Natural killer cell treated with Interleukin-12 subunit alpha and Interleukin-12 subunit beta and Interleukin-15 and Interleukin-18, amount 100 ng/mL, for 72 hours (primary cell): ENCODE data around the gene DHX30. TPM values are rescaled to one million over a fixed set of nuclear protein-coding genes. Genes with fewer than 3 reads are reported as not detected.
"Not testable (repeated sequence)": the region's sequence is repeated elsewhere in the genome, so short reads cannot be mapped to it uniquely, and the experiment has no call there.

Source experiments
- ATAC-seq, 2 donors: fragments of 150-1000 bp; cut with Tn5 transposase in 1 of 2; sonication (Bioruptor Pico), chemical (Tn5 transposase) in 1 of 2; 2 replicates each; pipeline ENCODE4 v1.10.0; 2021
- DNase-seq: peaks from one replicate; pipeline ENCODE4 v3.0.0; 2022; ENCODE audit warnings: low spot score
- H3K27ac Mint-ChIP-seq, 2 donors: 1 replicate in 1 of 2; 2 replicates in 1 of 2; pipeline ENCODE4 v1.8.0; 2022; ENCODE audit warnings: mixed read lengths in 2 of 2, mild to moderate bottlenecking in 1 of 2, moderate library complexity in 1 of 2
- H3K27me3 Mint-ChIP-seq, 2 donors: 1 replicate in 1 of 2; 2 replicates in 1 of 2; pipeline ENCODE4 v1.8.0; 2022; ENCODE audit warnings: mixed read lengths in 2 of 2
- H3K36me3 Mint-ChIP-seq: one replicate; pipeline ENCODE4 v1.8.0; 2022; ENCODE audit warnings: mixed read lengths
- H3K4me1 Mint-ChIP-seq, 2 donors: 1 replicate in 1 of 2; 2 replicates in 1 of 2; pipeline ENCODE4 v1.8.0; 2022; ENCODE audit warnings: low read depth in 2 of 2, mixed read lengths in 2 of 2, mild to moderate bottlenecking in 1 of 2
- H3K4me3 Mint-ChIP-seq: one replicate; pipeline ENCODE4 v1.8.0; 2022; ENCODE audit warnings: mixed read lengths
- H3K9me3 Mint-ChIP-seq: 2 replicates; pipeline ENCODE4 v1.8.0; 2022; ENCODE audit warnings: mixed read lengths
- total RNA-seq, 2 donors: library from RNA; stranded (reverse); gene quantifications; one replicate each; pipeline ENCODE4 v1.2.3, GENCODE V29; 2022

Gene DHX30
- total RNA-seq, 2 donors from 2014 or later = 101 to 177 TPM

DNA sequence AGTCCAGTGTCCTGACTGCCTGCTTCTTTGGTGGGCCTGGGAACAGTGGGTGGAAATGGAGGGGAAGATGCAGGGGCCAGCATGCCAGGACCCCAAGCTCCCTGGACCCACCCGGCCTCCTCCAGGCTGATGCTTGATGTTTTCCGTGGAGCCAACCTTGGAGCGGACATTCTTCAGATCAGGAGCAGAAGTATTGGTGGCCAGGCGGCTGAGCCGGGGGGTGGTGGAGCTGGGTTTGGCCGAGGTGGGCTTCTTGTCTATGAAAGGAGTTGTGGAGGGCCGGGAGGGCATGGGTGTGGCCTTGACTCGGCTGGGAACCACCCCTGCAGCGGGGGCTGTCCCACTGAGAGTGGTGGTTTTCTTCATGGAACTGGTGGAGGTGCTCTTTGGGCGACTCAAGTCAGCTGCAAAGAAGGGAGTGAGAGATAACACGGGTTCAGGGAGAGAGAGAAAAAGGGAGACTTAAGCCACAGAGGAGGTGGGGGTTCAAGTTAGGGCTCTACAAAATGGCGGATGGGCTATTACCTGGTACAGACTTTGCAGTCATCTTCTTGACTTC, 67.8 kb downstream of the DHX30 start:
- Mint-ChIP-seq H3K27me3 (no peaks in the 10 kb centered on the region), H3K27ac (no peak overlapping the region), H3K9me3 (no peaks in the 10 kb centered on the region), H3K4me1 (no peaks in the 10 kb centered on the region), H3K36me3 (peaks cover 10% of the 10 kb centered on the region), H3K4me3 (no peak overlapping the region)
- no peak for DNase-seq
- ATAC-seq = no peak

DNA sequence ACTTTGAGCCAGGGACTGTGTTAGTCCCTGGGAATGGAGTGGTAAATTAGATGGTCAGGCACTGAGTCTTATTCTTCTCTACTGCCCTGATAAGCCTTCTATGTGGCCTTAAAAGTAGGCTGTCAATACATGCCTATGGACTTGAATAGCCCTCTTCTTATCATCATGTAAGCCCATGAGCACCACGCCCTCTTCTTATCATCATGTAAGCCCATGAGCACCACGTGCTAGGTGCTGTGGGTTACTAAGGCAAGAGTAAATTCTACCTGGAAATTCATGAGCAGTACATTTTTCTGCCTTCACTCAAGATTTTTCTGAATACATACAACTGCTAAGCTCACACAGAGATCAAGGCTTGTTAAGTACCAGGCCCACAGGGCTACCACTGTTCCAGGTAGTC, 68.5 kb downstream of the DHX30 start:
- Mint-ChIP-seq H3K36me3 (peaks cover 6% of the 10 kb centered on the region), H3K4me1 (no peaks in the 10 kb centered on the region), H3K4me3 (no peak overlapping the region), H3K27me3 (no peaks in the 10 kb centered on the region), H3K9me3 (no peaks in the 10 kb centered on the region), H3K27ac (no peak overlapping the region)
- no peak for DNase-seq
- no peak for ATAC-seq

DNA sequence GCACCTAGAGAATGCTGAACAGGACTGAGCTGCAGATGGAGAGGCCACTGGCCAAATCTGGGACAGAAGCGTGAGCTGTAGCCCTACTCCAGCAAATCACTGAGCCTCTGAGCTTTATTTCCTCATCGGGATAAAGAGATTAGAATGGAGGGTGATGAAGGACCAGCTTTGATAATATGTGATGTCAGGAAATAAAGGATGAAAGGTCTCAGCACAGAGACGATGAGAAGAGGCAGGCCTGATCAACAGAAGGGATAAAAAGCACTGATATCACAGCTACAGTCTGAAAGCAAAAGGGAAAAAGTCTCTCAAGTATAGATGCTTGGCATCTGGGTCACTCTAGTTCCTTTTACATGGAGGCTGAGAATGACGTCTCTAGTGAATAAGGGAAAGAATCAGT, 70.0 kb downstream of the DHX30 start:
- ATAC-seq = no peak
- Mint-ChIP-seq H3K4me3 (no peak overlapping the region), H3K27ac (no peak overlapping the region), H3K9me3 (no peaks in the 10 kb centered on the region), H3K36me3 (peaks cover 6% of the 10 kb centered on the region), H3K27me3 (no peaks in the 10 kb centered on the region), H3K4me1 (peaks cover 3 to 8% of the 10 kb centered on the region in 2 donors)
- DNase-seq = no peak

DNA sequence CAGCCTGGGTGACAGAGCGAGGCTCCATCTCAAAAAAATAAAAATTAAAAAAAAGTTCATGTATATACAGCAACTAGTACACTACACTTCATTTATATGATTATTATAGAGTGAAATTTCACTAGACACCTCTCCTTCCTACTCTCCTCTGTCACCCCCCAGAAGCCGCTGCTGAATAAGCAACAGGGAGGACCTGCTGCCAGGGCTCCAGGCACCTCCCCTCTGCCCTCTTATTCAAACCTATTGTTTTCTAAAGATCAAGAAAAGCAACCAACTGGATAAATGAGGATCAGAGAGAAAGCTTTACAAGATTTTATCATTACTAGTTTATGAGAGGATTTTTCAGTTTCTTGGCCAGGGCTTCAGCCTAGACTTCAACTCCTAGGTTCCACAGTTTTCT, 71.5 kb downstream of the DHX30 start:
- no peak for ATAC-seq
- Mint-ChIP-seq H3K27me3 (no peaks in the 10 kb centered on the region), H3K36me3 (peaks cover 6% of the 10 kb centered on the region)

DNA sequence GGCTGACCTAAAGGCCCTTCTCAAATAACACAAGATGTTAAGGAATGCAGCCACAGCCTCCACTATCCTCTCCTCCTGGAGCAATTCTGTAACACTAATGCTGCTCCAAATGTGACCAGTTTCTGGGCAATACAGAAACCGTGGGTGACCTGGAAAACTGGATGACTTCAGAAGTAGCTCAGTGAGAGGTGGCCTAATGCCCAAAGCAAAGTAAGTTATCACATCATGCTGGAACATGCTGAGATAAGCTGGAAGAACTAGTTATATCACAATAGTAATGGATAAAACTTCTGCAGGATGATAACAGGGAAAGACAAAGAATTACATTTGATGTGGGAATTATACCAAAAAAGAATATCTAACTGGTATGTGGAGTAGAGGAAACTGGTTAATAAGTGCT, 72.0 kb downstream of the DHX30 start:
- Mint-ChIP-seq H3K4me1 (peaks cover 3 to 8% of the 10 kb centered on the region in 2 donors), H3K27ac (no peak overlapping the region), H3K36me3 (peaks cover 6% of the 10 kb centered on the region), H3K27me3 (no peaks in the 10 kb centered on the region), H3K9me3 (no peaks in the 10 kb centered on the region), H3K4me3 (no peak overlapping the region)
- no peak for ATAC-seq
- DNase-seq = no peak

More for the DNA sequence above, 71.5 kb downstream of the DHX30 start:
- Mint-ChIP-seq H3K4me3 (no peak overlapping the region), H3K27ac (no peak overlapping the region), H3K4me1 (peaks cover 3 to 8% of the 10 kb centered on the region in 2 donors), H3K9me3 (no peaks in the 10 kb centered on the region)
- DNase-seq = no peak

DNA sequence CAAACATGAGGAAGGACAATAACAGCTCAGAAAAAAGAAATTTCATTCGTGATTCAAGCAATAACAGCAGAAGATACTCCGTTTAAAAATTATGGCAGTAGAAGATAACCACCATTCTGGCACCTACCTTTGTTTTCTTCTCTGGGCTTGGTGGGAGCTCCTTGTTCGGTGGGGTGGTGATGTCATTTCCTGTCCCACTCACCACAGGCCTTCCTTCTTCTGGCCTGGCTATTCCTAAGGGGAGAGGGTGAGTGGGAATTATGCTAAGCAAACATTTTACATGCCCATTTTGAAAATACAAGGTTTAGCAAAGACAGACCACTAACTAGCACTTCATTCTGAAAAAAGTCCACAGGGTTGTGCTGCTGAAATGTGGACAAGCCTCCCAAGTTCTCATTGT, 74.4 kb downstream of the DHX30 start:
- peaks cover 7 to 8% of the 10 kb centered on the region in 2 donors for H3K4me1 Mint-ChIP-seq
- DNase-seq (no peak), ATAC-seq (no peak)
- no peaks in the 10 kb centered on the region for H3K9me3 Mint-ChIP-seq
- H3K36me3 Mint-ChIP-seq = peaks cover 6% of the 10 kb centered on the region
- H3K4me3 Mint-ChIP-seq = no peak overlapping the region
- H3K27me3 Mint-ChIP-seq = no peaks in the 10 kb centered on the region
- H3K27ac Mint-ChIP-seq = peak overlapping the region in 1 of 2 donors; percentile 19

DNA sequence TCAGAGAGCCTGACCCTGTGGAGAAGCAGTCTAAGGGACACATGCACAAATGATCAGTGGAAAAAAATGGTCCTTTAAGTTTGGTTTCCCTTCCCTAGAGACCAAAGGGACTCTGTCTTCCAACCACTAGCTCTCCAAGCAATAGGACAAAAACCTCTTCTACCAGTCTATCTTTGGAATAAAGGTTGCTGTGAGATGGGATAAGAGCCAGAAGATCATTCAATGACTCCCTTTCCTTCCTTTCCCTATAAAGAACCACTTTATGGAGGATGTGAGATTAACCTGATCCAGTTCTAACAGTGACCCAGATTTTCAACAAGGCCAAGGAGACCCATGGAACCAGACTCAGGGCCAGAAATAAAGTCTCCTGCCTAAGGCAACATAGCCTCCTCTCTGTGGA, 74.8 kb downstream of the DHX30 start:
- no peaks in the 10 kb centered on the region for H3K27me3 Mint-ChIP-seq
- peak overlapping the region in 1 of 2 donors; percentile 19 for H3K27ac Mint-ChIP-seq
- ATAC-seq (no peak), DNase-seq (no peak)
- no peak overlapping the region for H3K4me3 Mint-ChIP-seq
- H3K4me1 Mint-ChIP-seq = peaks cover 7 to 8% of the 10 kb centered on the region in 2 donors
- H3K9me3 Mint-ChIP-seq = no peaks in the 10 kb centered on the region
- H3K36me3 Mint-ChIP-seq = peaks cover 6% of the 10 kb centered on the region

DNA sequence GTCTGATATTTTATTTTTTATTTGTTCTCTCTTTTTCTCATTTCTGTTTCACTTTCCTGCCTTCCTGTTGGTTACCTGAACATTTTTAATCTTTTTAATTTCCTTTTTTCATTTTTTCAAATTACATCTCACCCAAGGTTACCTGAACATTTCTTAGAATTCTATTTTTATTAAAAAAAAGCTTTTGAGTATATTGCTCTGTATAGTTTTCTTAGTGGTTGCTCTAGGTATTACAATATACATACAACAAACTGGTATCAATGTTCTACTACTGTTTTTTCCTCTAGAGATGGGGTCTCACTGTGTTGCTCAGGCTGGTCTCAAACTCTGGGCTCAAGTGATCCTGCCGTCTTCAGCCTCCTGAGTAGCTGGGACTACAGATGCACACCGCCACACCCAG, 79.4 kb downstream of the DHX30 start:
- H3K36me3 Mint-ChIP-seq = no peaks in the 10 kb centered on the region
- no peak for ATAC-seq
- H3K4me1 Mint-ChIP-seq = peaks cover 5 to 10% of the 10 kb centered on the region in 2 donors

DNA sequence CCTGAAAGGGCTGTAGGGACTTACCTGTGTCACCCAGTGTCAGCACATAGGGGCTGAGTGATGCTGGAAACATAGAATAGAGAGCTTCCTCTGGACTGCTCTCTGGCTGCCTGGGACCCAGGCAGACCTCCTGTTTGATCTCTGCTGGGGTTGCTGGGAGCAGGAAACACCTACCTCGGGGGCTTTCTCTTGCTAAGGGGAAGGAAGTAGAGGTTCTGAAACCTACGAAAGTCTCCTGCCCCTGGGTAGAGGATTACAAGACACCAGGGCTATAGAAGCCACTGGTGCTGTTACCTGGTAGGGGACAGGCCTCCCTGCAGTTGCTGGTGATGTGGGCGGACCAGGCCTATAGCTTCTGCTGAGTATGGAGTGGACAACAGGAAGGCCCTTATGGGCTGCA, 81.7 kb downstream of the DHX30 start:
- Mint-ChIP-seq H3K27ac (no peak overlapping the region), H3K4me3 (no peak overlapping the region), H3K4me1 (peaks cover 0 to 7% of the 10 kb centered on the region in 2 donors), H3K9me3 (no peaks in the 10 kb centered on the region), H3K36me3 (no peaks in the 10 kb centered on the region), H3K27me3 (no peaks in the 10 kb centered on the region)
- no peak for DNase-seq
- peak in 1 of 2 donors; percentile 48 for ATAC-seq

More for the DNA sequence above, 79.4 kb downstream of the DHX30 start:
- no peak overlapping the region for H3K27ac Mint-ChIP-seq
- no peaks in the 10 kb centered on the region for H3K9me3 Mint-ChIP-seq
- H3K27me3 Mint-ChIP-seq = no peaks in the 10 kb centered on the region
- no peak for DNase-seq
- H3K4me3 Mint-ChIP-seq = no peak overlapping the region

DNA sequence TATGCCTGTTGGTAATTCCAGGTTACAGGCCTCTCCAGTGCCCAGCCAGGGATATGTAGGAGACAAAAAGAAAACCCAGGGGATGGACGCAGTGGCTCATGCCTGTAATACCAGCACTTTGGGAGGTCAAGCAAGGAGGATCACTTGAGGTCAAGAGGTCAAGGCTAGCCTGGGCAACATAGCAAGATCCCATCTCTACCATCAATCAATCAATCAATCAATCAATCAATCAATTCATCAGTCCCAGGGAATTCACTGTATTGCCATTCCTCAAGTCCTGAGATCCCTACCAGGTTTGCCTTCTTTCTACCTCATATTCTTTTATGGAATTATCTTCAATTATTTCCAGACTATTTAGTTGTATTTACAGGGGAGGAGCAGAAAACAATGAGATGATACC, 82.2 kb downstream of the DHX30 start:
- no peaks in the 10 kb centered on the region for H3K36me3 Mint-ChIP-seq
- no peaks in the 10 kb centered on the region for H3K9me3 Mint-ChIP-seq
- H3K27me3 Mint-ChIP-seq = no peaks in the 10 kb centered on the region
- no peak overlapping the region for H3K4me3 Mint-ChIP-seq
- H3K27ac Mint-ChIP-seq = no peak overlapping the region
- H3K4me1 Mint-ChIP-seq = peaks cover 0 to 7% of the 10 kb centered on the region in 2 donors
- ATAC-seq = no peak
- no peak for DNase-seq

DNA sequence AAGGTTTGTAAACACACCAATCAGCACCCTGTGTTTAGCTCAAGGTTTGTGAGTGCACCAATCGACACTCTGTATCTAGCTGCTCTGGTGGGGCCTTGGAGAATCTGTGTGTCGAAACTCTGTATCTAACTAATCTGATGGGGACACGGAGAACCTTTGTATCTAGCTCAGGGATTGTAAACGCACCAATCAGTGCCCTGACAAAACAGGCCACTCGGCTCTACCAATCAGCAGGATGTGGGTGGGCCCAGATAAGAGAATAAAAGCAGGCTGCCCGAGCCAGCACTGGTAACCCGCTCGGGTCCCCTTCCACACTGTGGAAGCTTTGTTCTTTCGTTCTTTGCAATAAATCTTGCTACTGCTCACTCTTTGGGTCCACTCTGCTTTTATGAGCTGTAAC, 85.1 kb downstream of the DHX30 start:
- H3K36me3 Mint-ChIP-seq, H3K4me1 Mint-ChIP-seq, H3K27ac Mint-ChIP-seq, H3K9me3 Mint-ChIP-seq, H3K4me3 Mint-ChIP-seq, DNase-seq, H3K27me3 Mint-ChIP-seq, ATAC-seq: not testable (repeated sequence)

DNA sequence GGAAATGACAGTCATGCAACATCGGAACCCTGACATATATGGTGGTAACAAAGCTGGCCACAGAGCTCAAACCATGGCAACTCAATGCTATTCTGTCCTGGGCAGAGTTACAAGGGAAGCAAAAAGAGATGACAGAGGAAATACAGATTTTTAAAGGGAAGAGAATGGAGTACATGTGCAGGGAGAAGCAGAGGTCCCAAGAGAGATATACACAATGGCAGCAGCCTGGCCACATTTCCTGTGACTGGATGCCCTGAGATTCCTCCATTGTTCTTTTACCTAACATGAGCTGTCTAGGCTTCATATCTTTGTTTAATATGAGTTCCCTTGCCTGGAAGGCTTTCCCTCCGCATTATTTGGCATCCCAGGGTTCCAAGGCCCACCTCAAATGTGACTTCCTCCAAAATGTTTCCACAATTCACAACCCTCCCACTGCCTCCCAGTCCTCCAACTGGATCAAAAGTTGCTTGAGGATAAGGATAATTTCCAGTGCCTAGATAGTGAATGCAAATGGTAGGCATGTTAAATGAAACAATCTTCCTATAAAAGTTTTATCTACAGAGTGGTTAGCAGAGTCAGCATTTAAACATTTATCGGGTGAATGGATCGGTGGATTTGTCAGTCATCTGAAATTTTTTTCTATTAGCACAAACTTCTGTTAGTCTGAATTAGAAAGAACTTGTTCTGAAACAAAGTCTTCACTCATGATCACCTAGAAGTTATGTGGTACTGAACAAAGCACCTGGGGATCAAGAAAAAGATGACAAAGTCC, 86.2 kb downstream of the DHX30 start:
- no peak overlapping the region for H3K4me3 Mint-ChIP-seq
- H3K36me3 Mint-ChIP-seq = no peaks in the 10 kb centered on the region
- no peak overlapping the region for H3K27ac Mint-ChIP-seq
- H3K27me3 Mint-ChIP-seq = no peaks in the 10 kb centered on the region
- DNase-seq (no peak), ATAC-seq (no peak)
- H3K9me3 Mint-ChIP-seq = no peaks in the 10 kb centered on the region
- peaks cover 0 to 7% of the 10 kb centered on the region in 2 donors for H3K4me1 Mint-ChIP-seq

DNA sequence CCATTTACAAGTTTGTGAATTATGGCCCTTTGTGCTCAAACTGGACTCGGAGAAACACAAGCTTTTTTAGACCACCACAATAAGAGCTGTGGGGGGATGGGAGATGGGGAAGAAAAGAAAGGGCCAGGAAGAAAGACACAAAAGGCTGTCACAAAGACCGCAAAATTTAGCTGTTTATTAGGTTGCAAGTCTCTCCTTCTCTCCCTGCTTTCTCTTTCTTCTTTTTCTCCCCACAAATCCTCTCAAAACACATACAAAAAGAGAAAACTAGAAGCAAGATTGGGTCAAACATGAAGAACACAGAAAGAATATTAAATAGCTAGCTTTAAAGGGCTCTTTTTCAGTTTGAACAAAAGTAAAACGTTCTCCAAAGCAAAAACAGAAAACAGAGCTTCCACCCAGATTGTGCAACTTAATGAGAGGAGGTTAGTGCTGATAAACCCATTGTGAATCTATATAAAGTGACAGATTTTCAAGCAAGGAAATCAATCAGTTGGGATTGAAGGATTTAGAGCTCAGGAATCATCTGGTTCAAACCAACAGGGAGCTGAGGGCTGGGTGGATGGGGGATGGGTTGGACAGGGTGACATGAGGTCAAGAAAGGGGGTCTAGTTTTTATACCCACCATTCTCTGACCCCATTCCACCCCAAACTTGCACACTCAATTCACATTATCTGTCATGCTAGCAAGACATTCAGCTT, 87.3 kb downstream of the DHX30 start:
- H3K27me3 Mint-ChIP-seq = no peaks in the 10 kb centered on the region
- no peak for ATAC-seq

More for the DNA sequence above, 87.3 kb downstream of the DHX30 start:
- DNase-seq = no peak
- Mint-ChIP-seq H3K36me3 (no peaks in the 10 kb centered on the region), H3K27ac (no peak overlapping the region), H3K4me1 (peaks cover 0 to 4% of the 10 kb centered on the region in 2 donors), H3K4me3 (no peak overlapping the region), H3K9me3 (no peaks in the 10 kb centered on the region)
